BJ (cell line): Measurements from ENCODE around the gene PRKCD. TPM values are rescaled to one million over a fixed set of nuclear protein-coding genes. Genes with fewer than 3 reads are reported as not detected.

ENCODE experiments used
- CTCF ChIA-PET: fragments of 350-600 bp; formaldehyde crosslinking; extraction: SDS; loops from one replicate; lab custom pipeline; 2021; ENCODE audit warnings: antibody characterized with exemption, inconsistent platforms; lab: Yijun Ruan, JAX
- POLR2A ChIA-PET: fragments of 300-600 bp; sonication (Branson Sonifier 250); formaldehyde crosslinking; extraction: SDS; loops from one replicate; lab custom pipeline; 2021; ENCODE audit warnings: antibody characterized with exemption; lab: Charles Lee
- DNase-seq: peaks from one replicate; pipeline ENCODE4 v3.0.0-alpha.2; 2011; ENCODE audit warnings: low read depth
- H3K27me3 ChIP-seq: 2 replicates; pipeline ENCODE4 v1.6.0; 2011; ENCODE audit warnings: low read length; ENCODE audit not compliant: control insufficient read depth, insufficient read depth
- H3K36me3 ChIP-seq: 2 replicates; pipeline ENCODE4 v1.5.1; 2011; ENCODE audit warnings: low read length; ENCODE audit not compliant: control insufficient read depth, insufficient read depth
- H3K4me3 ChIP-seq: 2 replicates; pipeline ENCODE4 v1.5.1; 2011; ENCODE audit warnings: low read depth, mild to moderate bottlenecking, control low read depth, low read length
- polyA plus RNA-seq: library from polyadenylated mRNA; depleted of rRNA; stranded (reverse); fragments of >200 nt; gene quantifications from 2 replicates; pipeline ENCODE4 v1.2.3, GENCODE V29; 2011
- TF ChIP-seq, protein P1 (sequence below): IDR thresholded peaks from 2 replicates; pipeline ENCODE4 v1.5.1; 2011; ENCODE audit warnings: low read depth, mild to moderate bottlenecking, control low read depth, inconsistent platforms, low read length, moderate library complexity; ENCODE audit not compliant: insufficient read depth

The PRKCD gene
- polyA plus RNA-seq, 1 experiment = 33.5 TPM

DNA sequence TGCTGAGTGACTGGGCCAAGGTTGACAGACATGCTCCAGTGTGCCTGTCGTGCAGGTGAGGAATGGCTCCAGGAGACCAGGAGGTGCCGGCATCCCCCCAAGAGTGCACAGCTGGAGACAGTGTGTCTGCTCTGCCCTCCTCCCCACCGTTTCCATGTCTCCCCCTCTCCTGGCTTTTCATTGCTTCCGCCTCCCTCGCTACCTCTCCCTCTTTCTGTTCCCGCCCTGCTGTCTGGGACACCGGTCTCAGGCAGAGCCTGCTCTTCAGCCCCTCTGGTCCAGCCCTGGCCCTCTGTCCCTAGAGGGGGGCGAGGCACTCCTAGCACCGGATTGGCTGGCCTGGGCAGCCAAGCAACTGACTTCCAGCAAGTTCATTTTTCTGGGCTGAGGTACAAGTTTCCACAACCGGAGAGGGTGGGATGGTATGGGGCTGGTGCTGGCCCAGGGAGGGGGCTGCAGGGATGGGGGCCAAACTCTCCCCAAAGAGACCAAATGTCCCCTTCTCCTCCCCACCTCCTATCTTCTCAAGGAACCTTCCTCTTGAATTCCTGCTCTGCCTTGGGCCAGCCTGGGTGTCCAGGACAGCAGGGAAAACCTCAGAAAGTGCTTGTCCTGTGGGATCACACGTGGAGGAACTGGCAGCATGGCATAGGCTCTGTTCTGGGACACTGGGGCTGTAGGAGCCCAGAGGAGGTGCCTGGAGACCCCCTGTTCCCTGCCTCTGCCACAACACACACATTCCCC, 32.6 kb downstream of the PRKCD start:
- H3K4me3 ChIP-seq = no peak overlapping the region
- peaks cover 9% of the 10 kb centered on the region for H3K36me3 ChIP-seq
- TF ChIP-seq, protein P1, sequence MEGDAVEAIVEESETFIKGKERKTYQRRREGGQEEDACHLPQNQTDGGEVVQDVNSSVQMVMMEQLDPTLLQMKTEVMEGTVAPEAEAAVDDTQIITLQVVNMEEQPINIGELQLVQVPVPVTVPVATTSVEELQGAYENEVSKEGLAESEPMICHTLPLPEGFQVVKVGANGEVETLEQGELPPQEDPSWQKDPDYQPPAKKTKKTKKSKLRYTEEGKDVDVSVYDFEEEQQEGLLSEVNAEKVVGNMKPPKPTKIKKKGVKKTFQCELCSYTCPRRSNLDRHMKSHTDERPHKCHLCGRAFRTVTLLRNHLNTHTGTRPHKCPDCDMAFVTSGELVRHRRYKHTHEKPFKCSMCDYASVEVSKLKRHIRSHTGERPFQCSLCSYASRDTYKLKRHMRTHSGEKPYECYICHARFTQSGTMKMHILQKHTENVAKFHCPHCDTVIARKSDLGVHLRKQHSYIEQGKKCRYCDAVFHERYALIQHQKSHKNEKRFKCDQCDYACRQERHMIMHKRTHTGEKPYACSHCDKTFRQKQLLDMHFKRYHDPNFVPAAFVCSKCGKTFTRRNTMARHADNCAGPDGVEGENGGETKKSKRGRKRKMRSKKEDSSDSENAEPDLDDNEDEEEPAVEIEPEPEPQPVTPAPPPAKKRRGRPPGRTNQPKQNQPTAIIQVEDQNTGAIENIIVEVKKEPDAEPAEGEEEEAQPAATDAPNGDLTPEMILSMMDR = no peak
- DNase-seq = no peak
- H3K27me3 ChIP-seq = no peaks in the 10 kb centered on the region
- ChIA-PET CTCF (interaction anchor here (0.7 to 12.6 kb wide), 5 partner anchors 59 to 84 kb away, joined by 3 to 206 read pairs (median 69); no protein-coding TSS in a partner anchor), POLR2A (no interaction called here)

DNA sequence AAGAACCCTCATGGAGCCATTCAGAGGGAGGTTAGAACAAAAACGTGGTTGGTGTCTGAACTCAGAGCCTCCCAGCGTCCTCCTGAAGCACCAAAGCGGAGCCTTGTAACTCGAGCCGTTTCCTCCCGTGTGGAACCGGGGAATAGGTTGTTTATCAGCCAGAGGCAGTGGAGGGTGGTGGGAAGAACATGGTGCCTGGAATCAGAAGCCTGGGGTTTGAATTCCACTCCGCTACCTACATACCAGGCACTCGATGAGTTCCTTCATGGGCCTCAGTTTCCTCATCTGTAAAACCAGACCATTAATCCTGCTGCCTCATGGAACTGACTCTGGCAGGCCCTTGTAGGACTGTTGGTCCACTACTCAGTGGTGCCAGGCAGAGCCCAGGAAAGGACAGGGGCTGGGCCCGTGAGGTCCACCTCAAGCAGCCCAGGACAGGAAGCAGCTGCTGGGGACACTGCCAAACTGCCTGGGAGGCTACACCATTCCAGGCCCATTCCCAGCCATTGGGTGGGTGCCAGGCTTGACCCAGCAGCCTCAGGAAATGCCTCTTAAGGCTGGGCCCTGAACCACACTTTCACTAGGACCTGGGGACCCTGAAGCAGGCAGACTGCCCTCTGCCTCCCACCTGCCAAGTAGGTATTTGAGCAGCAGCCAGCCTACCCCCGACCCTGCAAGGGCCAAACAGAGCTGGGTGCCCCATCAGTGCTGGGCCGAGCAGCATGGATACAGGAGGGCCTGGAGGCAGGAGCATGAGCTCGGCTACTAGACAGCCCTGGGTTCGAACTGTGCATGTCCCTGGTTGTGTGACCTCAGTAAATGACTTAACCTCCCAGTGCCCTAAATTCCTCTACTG, 33.4 kb downstream of the PRKCD start:
- Histone ChIP-seq H3K4me3 (no peak overlapping the region), H3K36me3 (peaks cover 7% of the 10 kb centered on the region), H3K27me3 (no peaks in the 10 kb centered on the region)
- ChIA-PET POLR2A (no interaction called here), CTCF (interaction anchor here (1.3 to 12.6 kb wide), 17 partner anchors 7 to 344 kb away, joined by 4 to 206 read pairs (median 14); no protein-coding TSS in a partner anchor)
- TF ChIP-seq, protein P1 = no peak
- DNase-seq = no peak

DNA sequence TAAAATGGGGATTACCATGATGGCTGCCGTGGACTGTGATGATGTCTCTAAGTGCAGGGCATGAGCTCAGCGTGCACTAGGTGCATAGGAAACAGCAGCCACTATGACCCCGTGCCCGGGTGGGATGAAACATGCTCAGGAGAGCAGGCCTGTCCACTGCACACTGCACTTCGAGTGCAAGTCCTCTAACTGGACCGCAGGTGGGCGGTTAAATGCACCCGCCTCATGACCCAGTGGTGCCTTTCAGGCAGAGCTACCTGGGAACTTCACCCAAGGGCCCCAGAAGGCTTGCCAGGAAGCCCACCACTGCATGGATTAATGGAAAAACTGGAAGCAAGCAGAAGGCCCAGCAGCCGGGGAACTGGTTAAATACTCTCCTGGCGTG, 34.0 kb downstream of the PRKCD start:
- no peak for DNase-seq
- H3K4me3 ChIP-seq = no peak overlapping the region
- H3K27me3 ChIP-seq = no peaks in the 10 kb centered on the region
- peaks cover 5% of the 10 kb centered on the region for H3K36me3 ChIP-seq
- ChIA-PET CTCF (interaction anchor here (1.0 to 12.6 kb wide), 23 partner anchors 8 to 345 kb away, joined by 3 to 206 read pairs (median 13); partner anchors contain the start of gene PRKCD), POLR2A (no interaction called here)
- TF ChIP-seq, protein P1 = no peak

DNA sequence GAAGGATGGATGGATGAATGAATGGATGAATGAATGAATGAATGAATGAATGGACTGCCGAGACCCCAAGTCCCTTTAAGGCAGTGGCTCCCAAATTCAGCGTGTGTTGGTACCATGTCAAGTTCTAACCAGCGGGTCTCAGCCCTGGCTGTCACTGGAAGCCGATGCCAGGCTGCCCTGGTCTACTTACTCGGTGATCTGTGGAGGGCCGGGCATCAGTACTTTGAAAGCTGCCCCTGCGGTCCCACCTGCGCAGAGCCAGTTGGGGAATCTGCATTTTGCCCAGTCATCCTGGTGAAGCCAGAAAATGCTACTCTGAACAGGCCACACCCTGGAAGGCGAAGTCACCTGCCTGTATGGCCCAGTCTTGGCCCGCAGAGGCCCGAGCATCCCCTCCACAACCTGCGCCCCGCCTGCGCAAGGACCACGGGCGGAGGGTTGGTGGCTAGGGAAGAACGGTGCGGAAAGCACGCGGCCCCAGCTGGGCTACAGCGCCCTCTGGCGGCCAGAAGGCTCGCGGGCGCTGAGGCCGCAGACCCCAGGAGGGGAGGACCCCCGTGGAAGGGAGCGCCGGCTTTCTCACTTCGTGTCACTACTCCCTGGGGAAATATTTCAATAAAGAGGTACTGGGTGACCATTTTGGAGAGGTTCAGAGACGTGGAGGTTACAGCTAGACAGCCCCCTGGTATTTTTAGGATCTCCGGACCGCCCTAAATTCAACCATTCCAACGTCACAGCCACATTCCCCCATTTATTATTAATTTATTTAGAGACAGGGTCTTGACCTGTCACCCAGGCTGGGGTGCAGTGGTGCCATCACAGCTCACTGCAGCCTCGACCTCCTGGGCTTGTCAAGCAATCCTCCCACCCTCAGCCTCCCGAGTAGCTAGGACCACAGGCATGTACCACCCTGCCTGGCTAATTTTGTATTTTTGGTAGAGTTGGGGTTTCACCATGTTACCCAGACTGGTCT, 34.9 kb downstream of the PRKCD start:
- CTCF ChIA-PET = interaction anchor here (0.6 to 12.6 kb wide), 42 partner anchors 8 to 345 kb away, joined by 3 to 206 read pairs (median 5); partner anchors contain the start of gene PRKCD
- POLR2A ChIA-PET = no interaction called here

More for the DNA sequence above, 34.9 kb downstream of the PRKCD start:
- Histone ChIP-seq H3K4me3 (no peak overlapping the region), H3K27me3 (no peaks in the 10 kb centered on the region), H3K36me3 (peaks cover 5% of the 10 kb centered on the region)
- no peak for DNase-seq
- TF ChIP-seq, protein P1 = peak; percentile 100
